VCaP (cell line): Measurements from ENCODE around the gene AUP1.

Experiments used
- H3K27ac ChIP-seq: fragments of 450-650 bp; 2 replicates; pipeline ENCODE4 v1.5.1; 2017
- CTCF ChIP-seq: fragments of 450-650 bp; conservative IDR thresholded peaks from 2 replicates; pipeline ENCODE4 v1.5.1; 2017; ENCODE audit warnings: mild to moderate bottlenecking, moderate library complexity

The AUP1 gene

DNA sequence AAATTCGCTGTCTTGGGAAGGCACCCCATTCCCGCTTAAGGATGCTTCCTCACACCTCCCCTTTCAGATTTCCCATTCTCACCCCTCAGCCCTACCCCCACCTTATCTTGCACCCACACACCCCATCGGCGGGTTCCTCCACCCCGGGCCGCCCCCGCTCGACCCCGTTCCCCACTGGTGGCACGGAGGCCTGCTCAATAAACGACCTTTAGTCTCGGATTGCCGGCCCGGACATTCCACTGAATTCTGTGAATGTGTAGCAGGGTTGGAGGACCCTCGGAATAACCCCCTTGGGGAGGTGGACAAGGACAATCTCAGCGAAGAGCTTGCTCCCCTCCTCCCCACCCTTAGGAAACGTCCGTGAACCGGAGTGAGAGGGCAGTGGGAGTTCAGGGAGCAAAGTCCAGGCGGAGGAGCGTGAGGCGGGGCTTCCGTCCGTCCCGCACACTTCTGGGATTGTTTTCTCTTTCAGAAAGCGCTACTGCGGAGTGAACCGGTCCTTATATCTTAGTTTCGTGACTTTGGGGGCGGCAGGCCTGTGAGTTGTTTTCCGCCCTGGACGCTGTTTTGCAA is 27.3 kb downstream of the AUP1 start:
- H3K27ac ChIP-seq, result no peak overlapping the region
- TF ChIP-seq CTCF, result no peak

DNA sequence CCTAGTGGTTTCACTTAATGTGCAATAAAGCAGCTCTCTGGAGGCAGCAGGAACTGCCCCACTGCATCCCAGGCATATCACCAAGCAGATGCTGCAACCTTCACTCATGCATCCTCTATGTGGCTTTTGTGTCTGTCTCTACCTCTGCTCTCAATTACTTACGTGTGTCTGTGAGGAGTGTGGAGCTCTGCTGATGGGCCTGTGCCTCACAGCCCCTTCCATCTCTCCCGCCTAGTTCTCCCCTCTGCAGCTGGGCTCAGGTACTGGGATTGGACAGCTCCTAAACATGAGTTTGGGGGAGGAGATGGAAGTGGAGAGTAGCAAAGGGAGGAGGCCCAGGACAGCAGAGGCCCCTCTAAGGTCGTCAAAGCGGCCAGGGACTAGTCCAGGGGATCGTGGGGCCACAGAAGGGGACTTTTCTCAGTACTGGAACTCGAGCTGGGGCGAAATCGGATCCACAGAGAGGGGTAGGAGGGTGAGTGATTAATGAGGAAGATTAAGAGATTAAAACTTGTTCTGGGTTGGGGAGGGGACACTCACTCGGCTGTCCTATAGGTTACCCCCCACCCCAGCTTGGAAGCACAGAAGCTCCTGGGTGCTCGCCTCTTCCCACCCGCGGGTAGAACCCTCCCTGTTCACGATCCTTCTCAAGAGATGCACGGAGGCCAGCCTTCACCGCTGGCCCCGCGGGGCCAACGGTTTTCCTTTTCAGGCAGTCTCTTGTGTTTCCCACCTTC is 28.0 kb downstream of the AUP1 start:
- no peak overlapping the region for H3K27ac ChIP-seq
- no peak for TF ChIP-seq CTCF

DNA sequence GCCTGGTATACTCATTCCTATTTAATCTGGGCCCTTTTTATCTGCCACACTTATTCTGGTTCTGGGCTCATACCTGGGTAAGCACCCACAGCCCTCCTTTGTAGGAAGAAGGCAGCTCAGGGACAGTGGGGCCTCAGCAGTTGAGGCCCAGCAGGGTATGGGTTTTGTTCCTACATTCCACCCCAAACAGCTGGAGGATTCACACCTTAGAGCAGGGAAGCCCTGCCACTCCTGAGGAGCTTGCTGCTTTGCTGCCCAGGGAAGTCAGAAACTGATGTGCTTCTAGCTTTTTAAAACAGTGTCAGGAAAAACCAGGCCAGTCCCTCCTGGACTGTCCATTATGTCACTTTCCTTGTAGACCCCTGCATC is 28.9 kb downstream of the AUP1 start:
- no peak for TF ChIP-seq CTCF
- H3K27ac ChIP-seq, result no peak overlapping the region

GRCh38 chr2:74499940-74500577 is 29.4 kb downstream of the AUP1 start:
- no peak overlapping the region for H3K27ac ChIP-seq
- no peak for TF ChIP-seq CTCF

DNA sequence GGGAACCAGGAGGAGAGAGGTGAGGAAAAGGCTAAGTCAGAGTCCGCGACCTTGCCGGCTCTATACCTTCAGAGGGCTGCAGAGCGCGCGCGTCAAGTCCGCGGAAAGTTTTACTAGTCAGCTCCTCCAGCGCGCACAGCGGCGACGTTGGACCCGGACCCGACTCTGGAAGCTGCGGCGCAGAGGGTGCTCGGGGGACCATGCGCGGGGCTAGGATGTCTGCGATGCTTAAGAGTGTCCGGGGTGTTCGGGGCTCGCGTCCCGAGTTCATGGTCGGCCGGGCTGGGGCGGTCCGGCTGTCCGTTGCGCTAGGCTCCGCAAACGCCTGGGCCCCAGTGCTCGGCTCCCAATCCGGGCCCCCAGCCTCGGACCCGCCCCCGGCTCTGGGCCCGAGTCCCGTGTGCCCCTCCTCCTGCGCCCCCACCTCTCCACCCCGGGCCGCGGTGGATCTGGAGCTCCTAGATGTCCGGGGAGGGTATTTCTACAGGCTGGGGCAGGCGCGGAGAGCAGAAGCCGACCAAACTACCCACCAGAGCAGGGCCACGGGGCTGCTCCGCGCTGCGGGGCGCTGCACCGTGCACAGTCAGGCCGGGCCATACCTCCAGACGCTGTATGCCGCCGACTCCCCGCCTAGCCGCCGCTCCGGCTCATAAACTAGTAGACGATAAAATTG is 30.1 kb downstream of the AUP1 start, which contains the start of gene LBX2:
Gene LBX2 (minus strand): TSS at position 337 of the 673 bp plus-strand sequence. CDS start 66 bp downstream, at position 271.
- no peak within 1 kb of the TSS; the same call in 1 of the 2 replicates for H3K27ac ChIP-seq

GRCh38 chr2:74498500-74499266 is 30.8 kb downstream of the AUP1 start:
- H3K27ac ChIP-seq, result peak overlapping the region; percentile 27; the same call in 1 of the 2 replicates
- no peak for TF ChIP-seq CTCF

More for the DNA sequence above, 30.1 kb downstream of the AUP1 start, which contains the start of gene LBX2:
- TF ChIP-seq CTCF, result no peak
